ENCODE data around the gene TRO.

The TRO gene

DNA sequence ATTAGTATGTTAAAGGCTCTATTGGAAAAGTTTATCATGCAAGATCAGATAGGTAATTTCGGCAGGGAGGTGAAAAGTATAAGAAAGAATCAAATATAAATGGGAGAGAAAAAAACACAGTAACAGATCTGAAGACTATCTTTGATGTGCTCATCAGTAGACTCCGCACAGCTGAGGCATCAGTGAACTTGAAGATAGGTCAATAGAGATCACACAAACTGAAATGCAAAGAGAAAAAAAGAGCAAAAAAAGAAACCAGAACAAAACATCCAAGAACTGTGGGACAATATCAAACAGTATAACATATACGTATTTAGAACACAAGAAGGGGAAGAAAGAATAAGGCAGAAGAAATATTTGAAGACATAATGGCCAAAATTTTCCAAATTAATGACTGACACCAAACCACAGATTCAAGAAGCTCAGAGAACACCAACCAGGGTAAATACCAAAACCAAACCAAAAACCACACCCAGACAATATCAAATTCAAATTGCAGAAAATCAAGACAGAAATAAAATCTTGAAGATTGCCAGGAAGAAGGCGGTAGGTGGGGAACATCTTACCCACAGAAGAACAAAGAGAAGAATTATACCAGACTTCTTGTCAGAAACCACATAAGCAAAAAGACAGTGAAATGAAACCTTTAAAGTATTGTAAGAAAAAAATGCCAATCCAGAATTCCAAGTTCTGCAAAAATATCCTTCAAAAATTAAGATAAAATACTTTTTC is 44.3 kb downstream of the TRO start:
- no peak for DNase-seq (ENCODE audit: low read depth, low spot score)

DNA sequence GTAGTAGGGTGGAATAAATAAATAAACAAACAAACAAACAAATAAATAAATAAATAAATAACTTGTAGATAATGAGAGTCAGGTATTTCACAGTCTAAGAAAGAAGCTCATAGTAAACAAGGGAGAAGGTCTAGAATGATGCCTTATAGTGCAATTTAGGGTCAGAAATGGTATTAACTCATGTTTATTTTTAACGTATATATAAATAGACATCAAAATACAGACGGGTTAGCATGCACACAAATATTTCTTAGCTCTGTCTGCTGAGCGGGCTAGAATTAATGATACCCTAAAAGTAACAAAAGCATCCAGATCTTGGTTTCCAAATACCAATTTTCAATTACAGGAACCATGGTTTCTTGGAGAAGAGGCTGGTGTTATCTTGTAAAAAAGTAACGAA is 56.8 kb downstream of the TRO start:
- no peak for DNase-seq (ENCODE audit: low read depth, low spot score)

DNA sequence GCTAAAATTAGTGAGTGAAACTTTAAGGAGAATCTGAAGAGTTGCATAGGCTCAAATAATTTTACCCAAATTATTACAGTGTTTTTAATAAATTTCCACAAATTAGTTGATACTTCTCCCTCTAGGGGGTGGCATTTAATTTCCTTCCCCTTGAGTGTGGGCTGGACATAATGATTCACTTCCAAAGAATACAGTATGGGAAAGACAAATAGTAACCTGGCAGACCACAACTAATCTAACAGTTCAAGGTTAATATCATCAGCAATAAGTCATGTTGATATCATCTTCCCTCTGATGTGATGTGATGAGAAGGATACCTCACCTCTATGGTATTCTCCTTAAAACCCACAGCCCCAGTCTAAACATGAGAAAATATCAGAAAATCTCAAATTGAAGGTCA is 57.8 kb downstream of the TRO start:
- no peak for DNase-seq (ENCODE audit: low read depth, low spot score)

DNA sequence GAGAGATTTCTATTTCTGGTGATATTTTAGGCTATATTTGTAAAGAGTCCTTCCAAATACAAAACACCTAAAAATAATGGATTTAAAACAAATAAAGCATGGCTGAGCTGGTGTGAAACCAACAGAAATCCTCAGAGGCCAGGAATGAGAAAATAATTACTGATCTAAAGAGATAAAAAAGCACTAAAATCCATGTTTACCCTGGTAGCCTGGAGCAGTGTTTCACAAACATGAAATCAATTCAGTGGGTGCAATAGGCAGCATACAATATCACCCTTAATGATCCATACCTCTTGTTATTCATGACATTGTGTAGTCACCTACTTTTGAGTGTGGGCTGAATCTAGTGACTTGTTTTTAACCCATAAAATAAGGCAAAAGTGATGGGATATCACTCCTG is 58.8 kb downstream of the TRO start:
- no peak for DNase-seq (ENCODE audit: low read depth, low spot score)

DNA sequence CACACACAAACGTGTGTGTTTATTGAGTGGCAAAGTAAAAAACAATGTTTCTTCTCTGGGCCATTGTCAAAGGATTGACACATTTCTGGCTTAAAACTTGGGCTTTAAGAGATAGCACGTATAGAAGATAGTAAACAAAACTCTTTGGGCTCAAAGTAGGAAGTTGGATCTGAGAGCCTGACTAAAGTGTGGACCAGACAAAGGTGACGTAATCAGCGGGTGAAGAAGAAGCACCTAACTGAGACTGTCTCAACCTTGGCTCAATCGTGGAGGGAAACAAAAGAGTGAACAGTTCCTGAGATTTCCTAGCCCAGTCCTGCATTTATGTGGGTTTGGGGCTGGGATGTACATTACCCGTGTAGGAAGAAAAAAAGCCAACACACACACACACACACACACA is 59.7 kb downstream of the TRO start:
- DNase-seq (ENCODE audit: low read depth, low spot score), result no peak

Data from activated CD4-positive, CD25-positive, alpha-beta regulatory T cell treated with anti-CD3 and anti-CD28 coated beads, Interleukin-2, amount 50 U/mL, for 16 hours (primary cell).